Measurements from ENCODE around the gene NCAPG2. TPM values are rescaled to one million over a fixed set of nuclear protein-coding genes. Genes with fewer than 3 reads are reported as not detected.
A peak's percentile ranks its signal among the peaks of the same experiment; 100 is the strongest.

Gene NCAPG2
- total RNA-seq, 1 experiment from 2014 or later = 99.4 TPM

DNA sequence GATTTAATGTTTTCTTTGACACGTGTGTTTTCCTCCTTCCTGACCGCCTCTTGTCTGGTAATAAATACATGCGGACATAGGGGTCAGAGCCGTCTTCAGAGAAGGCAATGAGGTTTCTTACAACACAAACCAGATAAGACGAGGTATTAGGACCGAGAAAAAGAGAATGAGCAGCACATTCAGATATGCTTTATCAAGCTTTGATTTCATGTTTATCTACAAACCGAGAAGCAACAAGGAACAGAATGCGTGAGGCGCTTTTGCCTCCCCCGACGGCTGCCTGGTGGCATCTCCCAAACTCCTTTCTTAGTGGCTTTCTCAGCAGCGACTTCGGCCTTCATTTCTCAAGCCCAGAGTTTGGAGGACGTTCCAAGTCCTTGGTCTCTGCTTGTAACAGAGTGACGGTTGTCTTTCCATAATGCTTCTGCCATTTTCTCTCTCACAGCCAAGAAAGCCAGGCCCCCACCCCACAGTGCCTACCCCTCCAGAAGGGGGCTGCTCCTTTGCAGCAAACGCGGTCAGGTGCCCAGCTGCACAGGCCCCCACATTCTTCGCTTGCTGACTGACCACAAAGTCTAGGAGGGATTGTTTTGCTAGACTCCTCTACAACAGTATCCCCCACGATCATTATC lies 32.6 kb upstream of the NCAPG2 start:
- Mint-ChIP-seq H3K27me3 (ENCODE audit: low read depth) (no peaks in the 10 kb centered on the region; the same call in 1 of the 2 replicates), H3K9me3 (no peaks in the 10 kb centered on the region), H3K4me1 (peaks cover 6 to 9% of the 10 kb centered on the region in 2 experiments), H3K4me3 (no peak overlapping the region), H3K27ac (peak overlapping the region in 2 of 3 experiments; percentile 28 to 84; a peak in 3 of 7 replicates), H3K36me3 (ENCODE audit: insufficient read depth in 1 of 3, low read depth in 3 of 3) (peaks cover 9 to 64% (median 53%) of the 10 kb centered on the region in 3 experiments; a peak in 6 of 7 replicates)
- Histone ChIP-seq H3K4me2 (ENCODE audit: insufficient read depth, insufficient read length, low read length) (no peak overlapping the region), H3K4ac (ENCODE audit: low read depth, low read length) (no peak overlapping the region), H2BK20ac (ENCODE audit: low read depth, low read length, poor library complexity, severe bottlenecking) (no peak overlapping the region), H3K23me2 (ENCODE audit: insufficient read length, low read depth, low read length, poor library complexity, severe bottlenecking) (no peaks in the 10 kb centered on the region), H2BK5ac (ENCODE audit: insufficient read length, low read length) (no peak overlapping the region), H3K9me3 (ENCODE audit: control insufficient read depth, low read depth, low read length) (no peaks in the 10 kb centered on the region), H3K9ac (ENCODE audit: extremely low read depth, insufficient read length, low read length) (no peak overlapping the region), H3K14ac (ENCODE audit: insufficient read depth, low read length) (no peak overlapping the region), H3K56ac (ENCODE audit: insufficient read length, low read depth, low read length) (no peak overlapping the region), H2AK5ac (ENCODE audit: insufficient read length, low read length) (no peak overlapping the region), H4K5ac (ENCODE audit: insufficient read length, low read depth, low read length) (no peak overlapping the region), H4K91ac (ENCODE audit: insufficient read length, low read depth, low read length) (no peak overlapping the region), H3K23ac (ENCODE audit: insufficient read length, low read depth, low read length) (no peak overlapping the region), H3K18ac (ENCODE audit: insufficient read length, low read depth, low read length) (no peak overlapping the region), H4K20me1 (ENCODE audit: control insufficient read depth, insufficient read depth, insufficient read length) (no peaks in the 10 kb centered on the region), H2BK120ac (ENCODE audit: low read depth, low read length, poor library complexity, severe bottlenecking) (no peak overlapping the region), H3K4me1 (ENCODE audit: insufficient read depth, low read length) (no peaks in the 10 kb centered on the region), H4K8ac (replicated peaks; ENCODE audit: insufficient read length, low read depth, low read length) (no peak overlapping the region), H3K27me3 (ENCODE audit: insufficient read depth, low read length) (no peaks in the 10 kb centered on the region), H2BK12ac (ENCODE audit: insufficient read length, low read depth, low read length) (no peak overlapping the region), H3T11ph (ENCODE audit: low read length) (no peak overlapping the region), H2AFZ (ENCODE audit: low read length) (no peak overlapping the region), H3K79me1 (ENCODE audit: insufficient read depth, low read depth, low read length, poor library complexity, severe bottlenecking) (no peaks in the 10 kb centered on the region), H3K79me2 (ENCODE audit: insufficient read depth, low read length) (no peaks in the 10 kb centered on the region), H3K27ac (ENCODE audit: insufficient read length, low read depth, low read length) (no peak overlapping the region), H2BK15ac (ENCODE audit: low read depth, low read length) (no peak overlapping the region)
- no peak for TF ChIP-seq CTCF (conservative IDR thresholded peaks at IDR 0.05)
- no peak for DNase-seq
- WGBS (ENCODE audit: extremely low coverage, insufficient read length, low lambda C conversion rate) = no CpG with 5 or more reads among the region's 19 CpGs
